NT2/D1 (cell line): ENCODE results near the gene TFCP2.

Experiments used
- DNase-seq: peaks from one replicate; pipeline ENCODE4 v3.0.0-alpha.2; 2011; ENCODE audit warnings: low read depth, low spot score
- H3K27me3 ChIP-seq: 2 replicates; pipeline ENCODE4 v1.6.0; 2011; ENCODE audit warnings: mild to moderate bottlenecking; ENCODE audit not compliant: insufficient read length, insufficient read depth
- H3K36me3 ChIP-seq: 2 replicates; pipeline ENCODE4 v1.6.1; 2011; ENCODE audit warnings: mild to moderate bottlenecking, low read length, mixed read lengths; ENCODE audit not compliant: insufficient read depth, insufficient read length
- H3K4me1 ChIP-seq: 2 replicates; pipeline ENCODE4 v1.5.1; 2011; ENCODE audit not compliant: insufficient read depth, insufficient read length
- H3K4me3 ChIP-seq: 2 replicates; pipeline ENCODE4 v1.5.1; 2011; ENCODE audit warnings: low read depth; ENCODE audit not compliant: insufficient read length
- H3K9ac ChIP-seq: 2 replicates; pipeline ENCODE4 v1.6.0; 2011; ENCODE audit warnings: low read depth; ENCODE audit not compliant: insufficient read length
- H3K9me3 ChIP-seq: 2 replicates; pipeline ENCODE4 v1.5.1; 2011; ENCODE audit warnings: mild to moderate bottlenecking, low read length; ENCODE audit not compliant: insufficient read depth
- SUZ12 ChIP-seq: IDR thresholded peaks from 2 replicates; pipeline ENCODE4 v1.6.1; 2011; ENCODE audit not compliant: insufficient read length, insufficient read depth; ENCODE audit errors: extremely low read depth
- YY1 ChIP-seq: IDR thresholded peaks from 2 replicates; pipeline ENCODE4 v1.6.1; 2011; ENCODE audit not compliant: insufficient read length, insufficient read depth
- ZNF274 ChIP-seq: IDR thresholded peaks from 2 replicates; pipeline ENCODE4 v1.6.1; 2011; ENCODE audit warnings: mild to moderate bottlenecking, low read depth, low read length

The TFCP2 gene

GRCh38 chr12:51216642-51217041 is 43.7 kb upstream of the TFCP2 start:
- Histone ChIP-seq H3K9me3 (no peaks in the 10 kb centered on the region), H3K36me3 (peaks cover 4% of the 10 kb centered on the region), H3K27me3 (no peaks in the 10 kb centered on the region), H3K4me3 (peak overlapping the region; percentile 67), H3K4me1 (no peaks in the 10 kb centered on the region), H3K9ac (peak overlapping the region; percentile 91)
- no peak for DNase-seq
- TF ChIP-seq ZNF274: no peak
- no peak for TF ChIP-seq YY1
- no peak for TF ChIP-seq SUZ12

- H3K36me3 ChIP-seq: peaks cover 4% of the 10 kb centered on the region
- TF ChIP-seq SUZ12 (no peak), ZNF274 (no peak)
- no peak for DNase-seq
These were observed 42.0 kb upstream of the TFCP2 start for GRCh38 chr12:51214895-51215294.

GRCh38 chr12:51210690-51211395 is 37.9 kb upstream of the TFCP2 start:
- H3K4me3 ChIP-seq: no peak overlapping the region
- no peaks in the 10 kb centered on the region for H3K4me1 ChIP-seq
- no peak for TF ChIP-seq SUZ12
- no peak for TF ChIP-seq ZNF274
- TF ChIP-seq YY1: no peak
- no peaks in the 10 kb centered on the region for H3K9me3 ChIP-seq
- H3K36me3 ChIP-seq: peaks cover 4% of the 10 kb centered on the region
- no peaks in the 10 kb centered on the region for H3K27me3 ChIP-seq
- DNase-seq: no peak
- no peak overlapping the region for H3K9ac ChIP-seq

More at GRCh38 chr12:51214895-51215294, 42.0 kb upstream of the TFCP2 start:
- Histone ChIP-seq H3K9ac (no peak overlapping the region), H3K27me3 (no peaks in the 10 kb centered on the region), H3K4me1 (no peaks in the 10 kb centered on the region), H3K9me3 (no peaks in the 10 kb centered on the region), H3K4me3 (no peak overlapping the region)

- no peak overlapping the region for H3K9ac ChIP-seq
- no peaks in the 10 kb centered on the region for H3K27me3 ChIP-seq
- DNase-seq: no peak
- H3K4me3 ChIP-seq: no peak overlapping the region
- H3K4me1 ChIP-seq: no peaks in the 10 kb centered on the region
- peaks cover 2% of the 10 kb centered on the region for H3K36me3 ChIP-seq
- no peak for TF ChIP-seq YY1
- TF ChIP-seq ZNF274: no peak
- TF ChIP-seq SUZ12: no peak
- no peaks in the 10 kb centered on the region for H3K9me3 ChIP-seq
These were observed 36.3 kb upstream of the TFCP2 start for GRCh38 chr12:51209259-51209658.

- no peak for DNase-seq
- peaks cover 3% of the 10 kb centered on the region for H3K36me3 ChIP-seq
- TF ChIP-seq ZNF274 (no peak), SUZ12 (no peak), YY1 (no peak)
These were observed 35.2 kb upstream of the TFCP2 start for GRCh38 chr12:51208016-51208660.

GRCh38 chr12:51205350-51205749 is 32.4 kb upstream of the TFCP2 start:
- H3K4me3 ChIP-seq: no peak overlapping the region
- TF ChIP-seq YY1 (no peak), SUZ12 (no peak), ZNF274 (no peak)
- no peaks in the 10 kb centered on the region for H3K27me3 ChIP-seq

More at GRCh38 chr12:51208016-51208660, 35.2 kb upstream of the TFCP2 start:
- H3K4me1 ChIP-seq: no peaks in the 10 kb centered on the region
- no peak overlapping the region for H3K4me3 ChIP-seq
- no peaks in the 10 kb centered on the region for H3K9me3 ChIP-seq
- no peaks in the 10 kb centered on the region for H3K27me3 ChIP-seq
- no peak overlapping the region for H3K9ac ChIP-seq

GRCh38 chr12:51202718-51203117 is 29.8 kb upstream of the TFCP2 start:
- TF ChIP-seq ZNF274 (no peak), SUZ12 (no peak), YY1 (no peak)
- Histone ChIP-seq H3K36me3 (peaks cover 5% of the 10 kb centered on the region), H3K9me3 (no peaks in the 10 kb centered on the region), H3K9ac (no peak overlapping the region), H3K4me1 (peaks cover 3% of the 10 kb centered on the region), H3K4me3 (no peak overlapping the region), H3K27me3 (no peaks in the 10 kb centered on the region)
- no peak for DNase-seq

More at GRCh38 chr12:51205350-51205749, 32.4 kb upstream of the TFCP2 start:
- H3K9ac ChIP-seq: no peak overlapping the region
- no peaks in the 10 kb centered on the region for H3K4me1 ChIP-seq
- peaks cover 3% of the 10 kb centered on the region for H3K36me3 ChIP-seq
- H3K9me3 ChIP-seq: no peaks in the 10 kb centered on the region
- DNase-seq: no peak

- no peaks in the 10 kb centered on the region for H3K9me3 ChIP-seq
- H3K4me3 ChIP-seq: no peak overlapping the region
- TF ChIP-seq SUZ12 (no peak), YY1 (no peak), ZNF274 (no peak)
- no peak for DNase-seq
- H3K27me3 ChIP-seq: no peaks in the 10 kb centered on the region
- H3K4me1 ChIP-seq: peaks cover 3% of the 10 kb centered on the region
- H3K36me3 ChIP-seq: peaks cover 5% of the 10 kb centered on the region
- H3K9ac ChIP-seq: no peak overlapping the region
These were observed 27.9 kb upstream of the TFCP2 start for GRCh38 chr12:51200806-51201205.
